Astrocyte (in vitro differentiated cells and primary cell): ENCODE measurements around the gene DDX39A.

ENCODE experiments used
- CTCF ChIP-seq: IDR thresholded peaks from 2 replicates; pipeline ENCODE4 v1.5.1; 2011; ENCODE audit warnings: low read depth, mild to moderate bottlenecking, inconsistent platforms, low read length, moderate library complexity; ENCODE audit not compliant: insufficient read depth
- EZH2 ChIP-seq: IDR thresholded peaks from 2 replicates; pipeline ENCODE4 v1.6.1; 2012; ENCODE audit warnings: mild to moderate bottlenecking, low read length, inconsistent platforms; ENCODE audit not compliant: insufficient read depth

DNA sequence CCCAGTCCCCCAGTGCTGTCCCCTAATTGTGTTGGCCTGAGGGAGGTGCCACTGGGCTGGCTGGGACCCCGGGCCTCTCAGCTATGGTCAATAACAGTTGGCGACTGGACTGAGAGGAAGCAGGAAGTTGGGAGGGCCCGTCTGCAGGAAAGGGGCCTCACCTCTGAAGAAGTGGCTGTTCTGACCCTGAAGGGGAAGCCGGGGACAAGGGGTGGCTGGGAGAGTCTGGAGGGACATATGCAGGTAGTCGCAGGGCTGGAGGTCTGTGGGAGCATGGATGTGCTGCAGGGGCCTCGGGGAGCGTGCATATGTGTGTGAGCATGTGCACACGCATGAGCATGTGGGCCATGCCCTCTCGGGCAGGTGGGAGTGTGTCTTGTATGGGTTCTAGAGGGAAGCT is 19.9 kb upstream of the DDX39A start:
- TF ChIP-seq CTCF (no peak), EZH2 (no peak)
